Measurements from ENCODE around the gene COL21A1.

Gene COL21A1

GRCh38 chr6:56146086-56146485, 101.3 kb downstream of the COL21A1 start:
- no peak for TF ChIP-seq GATA3 (IDR thresholded peaks at IDR 0.05; ENCODE audit: low read depth, low read length)
- TF ChIP-seq GATA2 (IDR thresholded peaks at IDR 0.05; ENCODE audit: low read depth, low read length), result no peak

GRCh38 chr6:56145616-56146015, 101.8 kb downstream of the COL21A1 start:
- TF ChIP-seq GATA3 (IDR thresholded peaks at IDR 0.05; ENCODE audit: low read depth, low read length) (no peak), GATA2 (IDR thresholded peaks at IDR 0.05; ENCODE audit: low read depth, low read length) (no peak)

GRCh38 chr6:56144538-56145324, 102.6 kb downstream of the COL21A1 start:
- TF ChIP-seq GATA3 (IDR thresholded peaks at IDR 0.05; ENCODE audit: low read depth, low read length) (no peak), GATA2 (IDR thresholded peaks at IDR 0.05; ENCODE audit: low read depth, low read length) (no peak)

GRCh38 chr6:56143796-56144195, 103.6 kb downstream of the COL21A1 start:
- TF ChIP-seq GATA3 (IDR thresholded peaks at IDR 0.05; ENCODE audit: low read depth, low read length), result no peak
- TF ChIP-seq GATA2 (IDR thresholded peaks at IDR 0.05; ENCODE audit: low read depth, low read length), result no peak

- no peak for TF ChIP-seq GATA3 (IDR thresholded peaks at IDR 0.05; ENCODE audit: low read depth, low read length)
- no peak for TF ChIP-seq GATA2 (IDR thresholded peaks at IDR 0.05; ENCODE audit: low read depth, low read length)
Measured at GRCh38 chr6:56140090-56140489, 107.3 kb downstream of the COL21A1 start.

- TF ChIP-seq GATA3 (IDR thresholded peaks at IDR 0.05; ENCODE audit: low read depth, low read length), result no peak
- TF ChIP-seq GATA2 (IDR thresholded peaks at IDR 0.05; ENCODE audit: low read depth, low read length), result no peak
Measured at GRCh38 chr6:56115715-56116114, 131.7 kb downstream of the COL21A1 start.

- TF ChIP-seq GATA3 (IDR thresholded peaks at IDR 0.05; ENCODE audit: low read depth, low read length) (no peak), GATA2 (IDR thresholded peaks at IDR 0.05; ENCODE audit: low read depth, low read length) (no peak)
Measured at GRCh38 chr6:56109149-56109548, 138.2 kb downstream of the COL21A1 start.

- TF ChIP-seq GATA2 (IDR thresholded peaks at IDR 0.05; ENCODE audit: low read depth, low read length), result no peak
Measured at GRCh38 chr6:56106231-56106630, 141.1 kb downstream of the COL21A1 start.

GRCh38 chr6:56104591-56104990, 142.8 kb downstream of the COL21A1 start:
- no peak for TF ChIP-seq GATA2 (IDR thresholded peaks at IDR 0.05; ENCODE audit: low read depth, low read length)
- no peak for TF ChIP-seq GATA3 (IDR thresholded peaks at IDR 0.05; ENCODE audit: low read depth, low read length)

- no peak for TF ChIP-seq GATA2 (IDR thresholded peaks at IDR 0.05; ENCODE audit: low read depth, low read length)
- TF ChIP-seq GATA3 (IDR thresholded peaks at IDR 0.05; ENCODE audit: low read depth, low read length), result no peak
Measured at GRCh38 chr6:56102216-56102615, 145.2 kb downstream of the COL21A1 start.

- TF ChIP-seq GATA2 (IDR thresholded peaks at IDR 0.05; ENCODE audit: low read depth, low read length) (no peak), GATA3 (IDR thresholded peaks at IDR 0.05; ENCODE audit: low read depth, low read length) (no peak)
Measured at GRCh38 chr6:56101141-56101553, 146.2 kb downstream of the COL21A1 start.

GRCh38 chr6:56096946-56097621, 150.3 kb downstream of the COL21A1 start:
- TF ChIP-seq GATA2 (IDR thresholded peaks at IDR 0.05; ENCODE audit: low read depth, low read length) (no peak), GATA3 (IDR thresholded peaks at IDR 0.05; ENCODE audit: low read depth, low read length) (no peak)

GRCh38 chr6:56096541-56096940, 150.8 kb downstream of the COL21A1 start:
- TF ChIP-seq GATA3 (IDR thresholded peaks at IDR 0.05; ENCODE audit: low read depth, low read length) (no peak), GATA2 (IDR thresholded peaks at IDR 0.05; ENCODE audit: low read depth, low read length) (no peak)

- no peak for TF ChIP-seq GATA3 (IDR thresholded peaks at IDR 0.05; ENCODE audit: low read depth, low read length)
- no peak for TF ChIP-seq GATA2 (IDR thresholded peaks at IDR 0.05; ENCODE audit: low read depth, low read length)
Measured at GRCh38 chr6:56093776-56094175, 153.6 kb downstream of the COL21A1 start.
